Measurements from ENCODE around the gene ACP6.
"Not testable (repeated sequence)": the region's sequence is repeated elsewhere in the genome, so short reads cannot be mapped to it uniquely, and the experiment has no call there.

The ACP6 gene

GRCh38 chr1:147625362-147625995, 44.8 kb downstream of the ACP6 start:
- no peak for DNase-seq (ENCODE audit: low read depth)
- no peak overlapping the region for H3K4me3 ChIP-seq (ENCODE audit: low read depth, low read length)

- no peak overlapping the region for H3K4me3 ChIP-seq (ENCODE audit: low read depth, low read length)
- DNase-seq (ENCODE audit: low read depth) = no peak
Measured at GRCh38 chr1:147624529-147624928, 45.8 kb downstream of the ACP6 start.

DNA sequence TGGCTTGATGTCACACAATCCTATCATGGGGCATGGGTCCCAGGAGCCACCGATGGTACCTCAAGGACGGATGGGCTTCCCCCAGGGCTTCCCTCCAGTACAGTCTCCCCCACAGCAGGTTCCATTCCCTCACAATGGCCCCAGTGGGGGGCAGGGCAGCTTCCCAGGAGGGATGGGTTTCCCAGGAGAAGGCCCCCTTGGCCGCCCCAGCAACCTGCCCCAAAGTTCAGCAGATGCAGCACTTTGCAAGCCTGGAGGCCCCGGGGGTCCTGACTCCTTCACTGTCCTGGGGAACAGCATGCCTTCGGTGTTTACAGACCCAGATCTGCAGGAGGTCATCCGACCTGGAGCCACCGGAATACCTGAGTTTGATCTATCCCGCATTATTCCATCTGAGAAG, 46.3 kb downstream of the ACP6 start:
- H3K4me3 ChIP-seq (ENCODE audit: low read depth, low read length) = no peak overlapping the region
- DNase-seq (ENCODE audit: low read depth) = no peak

- no peak for DNase-seq (ENCODE audit: low read depth)
- no peak overlapping the region for H3K4me3 ChIP-seq (ENCODE audit: low read depth, low read length)
Measured at GRCh38 chr1:147622731-147623130, 47.6 kb downstream of the ACP6 start.

DNA sequence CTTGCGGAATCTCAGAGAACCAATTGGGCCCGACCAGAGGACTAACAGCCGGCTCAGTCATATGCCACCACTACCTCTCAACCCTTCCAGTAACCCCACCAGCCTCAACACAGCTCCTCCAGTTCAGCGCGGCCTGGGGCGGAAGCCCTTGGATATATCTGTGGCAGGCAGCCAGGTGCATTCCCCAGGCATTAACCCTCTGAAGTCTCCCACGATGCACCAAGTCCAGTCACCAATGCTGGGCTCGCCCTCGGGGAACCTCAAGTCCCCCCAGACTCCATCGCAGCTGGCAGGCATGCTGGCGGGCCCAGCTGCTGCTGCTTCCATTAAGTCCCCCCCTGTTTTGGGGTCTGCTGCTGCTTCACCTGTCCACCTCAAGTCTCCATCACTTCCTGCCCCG, 49.8 kb downstream of the ACP6 start:
- H3K4me3 ChIP-seq (ENCODE audit: low read depth, low read length) = no peak overlapping the region
- no peak for DNase-seq (ENCODE audit: low read depth)

GRCh38 chr1:147619741-147620140, 50.6 kb downstream of the ACP6 start:
- H3K4me3 ChIP-seq (ENCODE audit: low read depth, low read length) = no peak overlapping the region
- no peak for DNase-seq (ENCODE audit: low read depth)

GRCh38 chr1:147618771-147619170, 51.6 kb downstream of the ACP6 start:
- no peak for DNase-seq (ENCODE audit: low read depth)
- no peak overlapping the region for H3K4me3 ChIP-seq (ENCODE audit: low read depth, low read length)

DNA sequence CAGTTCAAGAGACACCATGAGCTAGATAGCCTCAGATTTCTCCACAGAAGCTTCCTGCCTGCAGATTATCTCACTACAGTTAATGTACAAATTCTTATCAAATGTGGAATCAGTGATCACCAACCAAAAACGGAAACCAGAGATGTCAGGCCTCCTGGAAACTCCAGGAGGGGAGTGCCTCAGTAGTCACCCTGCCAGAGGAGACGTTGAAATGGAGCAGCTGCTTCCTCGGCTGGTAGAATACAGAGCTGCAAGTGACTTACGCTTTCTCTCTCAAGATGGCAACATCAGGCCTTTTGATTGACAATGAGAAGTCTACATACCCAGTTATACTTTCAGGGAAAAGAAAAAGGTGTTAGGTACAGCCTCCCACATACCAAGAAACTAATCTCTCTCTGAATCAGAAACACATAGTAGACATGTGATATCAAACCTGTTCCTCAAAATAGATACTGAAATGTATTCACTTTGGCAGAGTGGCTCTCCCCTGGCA, 52.2 kb downstream of the ACP6 start:
- no peak for DNase-seq (ENCODE audit: low read depth)
- H3K4me3 ChIP-seq (ENCODE audit: low read depth, low read length) = no peak overlapping the region

- not testable (repeated sequence) for DNase-seq (ENCODE audit: low read depth); H3K4me3 ChIP-seq (ENCODE audit: low read depth, low read length)
Measured at GRCh38 chr1:147614966-147615365, 55.4 kb downstream of the ACP6 start.

GRCh38 chr1:147613506-147613905, 56.8 kb downstream of the ACP6 start:
- H3K4me3 ChIP-seq (ENCODE audit: low read depth, low read length) = no peak overlapping the region
- no peak for DNase-seq (ENCODE audit: low read depth)

GRCh38 chr1:147612366-147612765, 58.0 kb downstream of the ACP6 start:
- H3K4me3 ChIP-seq (ENCODE audit: low read depth, low read length) = no peak overlapping the region
- DNase-seq (ENCODE audit: low read depth) = no peak

DNA sequence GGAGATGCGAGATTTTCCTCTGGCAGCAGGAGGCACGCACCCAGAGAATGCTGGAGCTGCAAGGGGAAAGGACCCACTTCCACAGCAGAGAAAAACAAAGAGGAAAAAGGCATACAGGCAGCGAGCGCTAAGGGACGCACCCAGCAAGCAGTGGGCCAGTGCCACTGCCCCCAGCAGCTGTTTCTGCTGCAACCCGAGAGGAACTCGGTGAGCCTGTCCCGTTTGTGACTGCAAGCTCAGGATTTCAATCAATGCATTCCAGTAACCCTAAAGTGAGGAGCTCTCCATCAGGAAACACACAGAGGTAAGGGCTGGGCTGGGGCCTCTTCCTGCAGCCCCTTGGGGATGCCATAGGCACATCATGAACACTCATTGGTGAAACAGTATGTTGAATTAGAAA, 58.7 kb downstream of the ACP6 start:
- no peak for DNase-seq (ENCODE audit: low read depth)
- H3K4me3 ChIP-seq (ENCODE audit: low read depth, low read length) = no peak overlapping the region

DNA sequence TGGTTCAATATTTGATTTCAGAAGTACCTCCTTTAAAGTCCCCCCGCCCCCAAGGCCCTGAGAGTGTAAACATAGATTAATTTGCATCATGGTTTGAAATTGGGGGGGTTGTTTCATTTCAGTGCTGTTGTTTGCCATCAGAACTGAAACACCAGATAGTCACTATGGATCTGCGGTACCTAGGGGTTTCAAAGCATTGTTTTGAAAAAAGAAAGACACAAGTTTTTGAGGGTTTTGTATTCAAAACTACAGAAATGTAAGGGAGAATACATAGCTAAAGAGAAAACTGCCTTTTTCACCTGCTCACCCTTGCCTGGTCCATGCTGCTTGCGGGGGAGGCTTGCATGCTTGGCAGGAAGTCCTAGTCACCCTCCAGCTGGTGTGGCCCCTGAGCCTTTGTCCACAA, 59.3 kb downstream of the ACP6 start:
- no peak overlapping the region for H3K4me3 ChIP-seq (ENCODE audit: low read depth, low read length)
- DNase-seq (ENCODE audit: low read depth) = no peak

DNA sequence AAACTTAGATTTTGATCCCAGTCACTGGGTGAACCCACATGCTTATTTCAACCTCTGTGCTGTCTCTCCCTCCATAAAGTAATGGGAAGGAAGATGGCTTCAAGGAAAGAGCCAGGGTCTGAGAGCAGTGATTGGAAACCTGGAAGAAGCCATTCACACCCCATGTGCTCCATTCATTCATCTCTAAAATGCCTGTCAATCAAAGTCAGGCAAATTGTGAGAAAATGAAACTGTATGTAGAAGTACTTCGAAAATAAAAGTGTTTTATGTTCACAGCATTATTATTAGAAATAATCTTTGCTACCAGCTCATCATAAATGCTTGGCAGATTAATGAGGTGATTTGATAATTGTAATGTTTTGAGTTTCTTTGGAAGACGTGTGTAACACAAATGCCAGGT, 61.0 kb downstream of the ACP6 start:
- DNase-seq (ENCODE audit: low read depth) = no peak
- no peak overlapping the region for H3K4me3 ChIP-seq (ENCODE audit: low read depth, low read length)

GRCh38 chr1:147608596-147608995, 61.7 kb downstream of the ACP6 start:
- no peak for DNase-seq (ENCODE audit: low read depth)
- H3K4me3 ChIP-seq (ENCODE audit: low read depth, low read length) = no peak overlapping the region

DNA sequence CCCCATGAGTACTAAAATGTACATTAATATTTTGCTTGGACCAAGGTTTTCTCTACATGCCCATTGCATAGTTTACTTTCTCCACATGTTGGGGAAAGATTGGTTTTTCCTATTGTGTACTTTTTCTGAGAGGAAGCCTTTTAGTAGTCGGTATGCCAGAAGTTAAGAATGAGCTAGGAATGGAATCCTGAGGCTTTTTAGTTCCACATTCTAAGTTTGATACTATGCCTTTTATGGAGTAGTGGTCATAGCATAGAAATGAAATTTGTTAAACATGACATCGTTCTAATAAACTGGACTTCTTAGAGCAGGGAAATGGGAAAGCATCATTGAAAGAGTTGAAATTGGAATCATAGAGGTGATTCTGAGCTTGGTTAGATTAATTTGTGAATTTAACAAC, 64.7 kb downstream of the ACP6 start:
- DNase-seq (ENCODE audit: low read depth) = no peak
- no peak overlapping the region for H3K4me3 ChIP-seq (ENCODE audit: low read depth, low read length)

DNA sequence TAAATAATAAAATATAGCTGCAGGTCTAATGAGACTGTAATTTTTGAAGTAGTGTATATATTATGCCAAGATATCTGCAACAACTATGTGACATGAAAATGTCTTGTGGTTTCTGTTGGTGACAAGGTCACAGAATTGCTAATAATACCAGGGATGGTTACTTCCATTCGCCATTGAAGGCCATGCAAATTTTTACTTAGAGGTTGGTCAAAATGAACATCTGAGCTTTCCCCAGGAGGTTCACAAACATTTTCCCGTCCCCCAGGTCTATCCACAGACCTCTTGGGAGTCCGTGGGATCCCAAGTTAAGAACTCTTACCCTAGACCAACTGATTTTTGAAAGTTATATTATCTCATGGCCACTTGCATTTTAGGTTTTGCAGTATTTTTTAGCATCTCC, 66.3 kb downstream of the ACP6 start:
- DNase-seq (ENCODE audit: low read depth) = no peak
- H3K4me3 ChIP-seq (ENCODE audit: low read depth, low read length) = no peak overlapping the region

DNA sequence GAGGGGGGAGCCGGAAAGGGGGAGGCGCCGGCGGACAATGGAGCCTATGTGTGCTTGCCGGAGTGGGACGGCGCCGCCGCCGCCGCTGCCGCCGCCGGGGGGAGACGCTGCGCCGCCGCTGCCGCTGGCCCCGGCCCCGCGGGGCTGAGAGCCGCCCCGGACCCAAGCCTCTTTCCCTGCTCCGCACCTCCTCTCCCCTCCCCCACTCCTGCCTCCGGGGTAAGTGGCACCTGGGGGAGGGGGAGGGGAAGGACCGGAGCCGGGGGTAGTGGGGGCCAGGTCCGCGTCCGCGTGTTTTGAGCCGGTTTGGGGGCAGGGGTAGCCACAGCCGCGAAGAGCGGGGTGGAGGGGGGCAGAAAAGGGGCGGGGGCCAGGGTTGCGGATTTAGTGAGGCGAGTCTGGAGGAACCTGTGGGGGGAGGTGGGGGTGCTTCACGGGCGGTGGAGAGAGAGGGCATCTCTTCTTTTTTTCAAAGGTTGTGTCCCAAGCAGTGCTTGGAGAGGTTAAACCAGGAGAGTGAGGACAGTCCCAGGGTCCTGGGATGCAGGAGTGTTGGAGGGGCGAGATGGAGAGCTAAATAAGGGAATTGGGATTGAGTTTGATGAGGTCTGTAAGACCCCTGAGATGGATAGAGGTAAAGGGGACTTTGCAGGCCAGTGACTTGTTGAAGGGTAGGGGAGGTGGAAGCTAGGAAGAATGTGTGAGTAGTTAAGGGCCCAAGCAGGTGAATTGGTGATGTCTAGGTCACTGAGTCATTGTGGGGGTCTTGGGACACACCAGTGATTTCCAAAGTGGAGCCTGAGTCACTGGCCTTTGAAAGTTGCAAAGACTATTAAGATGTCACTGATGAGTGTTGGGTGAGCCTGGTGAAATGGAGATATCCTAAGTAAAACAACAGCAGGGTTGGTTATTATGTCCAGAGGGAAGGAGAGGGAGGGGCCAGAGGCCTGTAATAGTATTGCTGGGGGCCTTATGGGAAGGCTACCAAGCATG, 69.9 kb downstream of the ACP6 start:
- DNase-seq (ENCODE audit: low read depth) = peak; percentile 21
- peak overlapping the region; percentile 64 for H3K4me3 ChIP-seq (ENCODE audit: low read depth, low read length)

- peak overlapping the region; percentile 64 for H3K4me3 ChIP-seq (ENCODE audit: low read depth, low read length)
- peak; percentile 91 for DNase-seq (ENCODE audit: low read depth)
Measured at GRCh38 chr1:147599362-147600118, 70.8 kb downstream of the ACP6 start.

Measured in skeletal muscle cell (primary cell).